ENCODE data around the gene HNRNPA1.
"Not testable (repeated sequence)": the region's sequence is repeated elsewhere in the genome, so short reads cannot be mapped to it uniquely, and the experiment has no call there.

The HNRNPA1 gene

DNA sequence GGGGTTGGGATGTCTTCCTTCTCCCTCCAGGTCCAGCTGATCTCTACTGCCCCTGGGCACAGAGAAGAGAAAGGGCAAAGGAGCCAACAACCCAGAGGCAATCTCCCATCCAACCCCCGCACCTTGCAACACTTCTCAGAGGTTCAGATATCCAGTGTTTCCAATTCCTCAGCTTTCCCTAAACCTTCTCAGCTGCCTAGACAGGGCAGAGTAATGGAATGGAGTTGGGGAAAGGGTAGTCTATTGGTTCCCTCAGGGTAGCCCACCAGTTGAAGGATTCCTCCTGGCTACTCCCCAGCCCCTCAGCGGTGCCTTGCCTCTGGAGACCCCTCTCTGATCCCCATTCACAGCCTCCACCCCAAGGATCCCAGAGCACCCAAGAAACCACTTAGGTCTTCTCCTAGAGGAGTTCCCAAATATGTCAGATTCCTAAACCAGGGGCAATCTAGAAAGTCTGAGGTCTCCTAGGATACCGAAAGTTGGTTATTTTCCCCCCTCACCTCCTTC lies 19.8 kb downstream of the HNRNPA1 start:
- DNase-seq, result no peak

DNA sequence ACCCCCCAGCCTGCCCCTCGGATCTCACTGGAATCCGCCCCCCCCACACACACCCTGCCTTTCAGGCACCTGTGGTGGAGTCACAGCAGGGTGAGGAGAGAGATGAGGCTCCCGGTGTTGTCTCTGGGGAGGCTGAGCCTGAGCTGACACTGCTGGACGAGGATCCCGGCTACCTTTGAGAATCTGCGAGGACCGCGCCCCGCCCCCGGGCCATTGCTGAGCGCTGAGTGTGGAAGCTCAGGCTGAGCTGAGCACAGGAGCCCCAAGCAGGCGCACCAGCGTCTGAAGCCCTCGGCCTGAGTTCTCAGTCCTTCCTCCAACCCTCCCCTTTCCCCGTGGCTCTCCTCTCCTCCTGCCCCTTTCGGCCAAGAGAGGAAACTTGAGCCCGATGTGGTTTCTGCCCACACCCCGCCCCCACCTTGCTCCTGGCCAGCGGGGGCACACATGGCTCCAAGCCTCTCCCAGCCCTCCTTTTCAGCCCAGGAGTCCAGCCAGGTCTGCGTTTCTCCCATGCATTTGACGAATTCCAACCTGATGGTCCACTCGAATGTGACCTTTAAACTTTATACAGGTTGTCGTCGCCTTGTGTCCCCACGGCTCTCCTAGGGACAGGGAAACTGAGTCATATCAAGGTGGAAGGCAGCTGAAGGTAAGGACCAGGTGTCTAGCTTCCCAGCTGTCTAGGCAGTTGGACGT lies 20.4 kb downstream of the HNRNPA1 start, which contains the start of gene NFE2:
Gene NFE2, minus strand, starts transcription at position 284 of the 696 bp plus-strand sequence. CDS start 5,767 bp downstream, outside the sequence.
- DNase-seq, result peak in 1 of 4 experiments; percentile 17

DNA sequence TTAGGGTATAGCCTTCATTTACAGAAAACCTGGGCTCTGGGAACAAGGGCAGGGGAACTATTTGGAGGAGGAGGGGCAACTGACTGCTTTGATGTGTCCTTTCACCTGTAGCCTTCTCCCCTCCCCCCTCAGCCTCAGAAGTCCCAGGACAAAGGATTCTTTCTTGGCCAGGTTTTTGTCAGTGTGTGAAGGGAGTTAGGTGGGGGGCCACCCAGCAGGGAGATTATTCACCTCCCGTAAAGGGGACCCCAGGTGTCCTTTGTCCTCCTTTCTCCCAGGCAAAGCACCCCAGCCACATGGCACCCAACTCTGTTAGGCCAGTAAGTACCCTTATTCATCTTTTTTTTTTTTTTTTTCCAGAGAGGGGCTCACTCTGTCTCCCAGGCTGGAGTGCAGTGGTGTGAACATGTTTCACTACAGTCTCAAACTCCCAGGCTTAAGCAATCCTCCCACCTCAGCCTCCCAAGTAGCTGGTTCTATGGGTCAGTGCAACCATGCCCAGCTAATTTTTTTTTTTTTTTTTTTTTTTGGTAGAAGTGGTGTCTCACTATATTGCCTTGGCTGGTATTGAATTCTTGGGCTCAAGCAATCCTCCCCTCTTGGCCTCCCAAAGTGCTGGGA lies 21.0 kb downstream of the HNRNPA1 start:
- DNase-seq, result no peak

DNA sequence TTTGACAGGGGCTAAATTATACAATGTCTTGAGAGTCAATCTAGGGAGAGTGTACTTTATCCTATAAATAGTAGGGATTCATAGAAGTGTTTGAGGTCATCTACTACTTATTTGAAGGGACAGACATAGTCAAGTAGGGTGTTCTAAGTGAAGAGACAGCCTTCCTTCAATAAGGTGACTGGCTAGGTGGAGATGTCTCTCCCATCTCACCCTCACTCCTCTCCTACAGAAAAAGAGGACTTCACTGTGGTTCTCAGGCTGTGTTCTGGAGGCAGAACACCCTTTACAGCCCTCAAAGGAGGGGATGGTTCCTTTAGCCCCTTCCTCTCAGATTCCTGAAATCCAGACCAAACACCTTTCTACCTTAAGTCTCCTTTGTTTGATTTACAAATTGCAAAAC lies 23.1 kb downstream of the HNRNPA1 start:
- no peak for DNase-seq

DNA sequence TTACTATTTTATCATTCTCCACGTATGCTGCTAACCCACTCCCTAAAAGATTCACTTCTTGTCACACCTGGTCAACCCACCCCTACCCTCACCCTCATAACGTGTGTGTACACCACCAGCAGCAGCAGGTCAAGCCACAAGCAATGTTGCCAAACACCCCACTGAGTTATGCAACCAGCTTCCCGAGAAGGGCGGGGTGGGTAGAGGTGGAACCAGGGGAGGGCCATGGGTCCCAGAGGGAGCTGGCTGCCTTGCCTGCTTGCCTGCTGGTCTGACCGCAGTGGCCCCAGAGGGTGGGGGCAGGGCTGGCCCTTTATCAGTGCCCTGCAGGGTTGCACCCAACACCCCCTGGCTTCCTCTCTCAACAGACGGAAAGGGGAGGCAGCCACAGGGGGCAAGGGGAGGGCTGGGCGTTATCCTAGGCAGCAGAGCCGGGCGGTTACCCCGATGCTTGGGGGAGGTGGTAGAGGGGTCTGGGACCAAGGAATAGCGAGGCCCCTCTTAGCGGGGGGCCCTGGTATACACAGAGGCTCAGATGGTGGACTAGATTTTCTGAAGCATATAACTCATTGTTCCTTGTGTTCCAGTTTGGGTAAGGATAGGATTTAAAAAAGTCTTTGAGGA lies 23.8 kb downstream of the HNRNPA1 start:
- no peak for DNase-seq

DNA sequence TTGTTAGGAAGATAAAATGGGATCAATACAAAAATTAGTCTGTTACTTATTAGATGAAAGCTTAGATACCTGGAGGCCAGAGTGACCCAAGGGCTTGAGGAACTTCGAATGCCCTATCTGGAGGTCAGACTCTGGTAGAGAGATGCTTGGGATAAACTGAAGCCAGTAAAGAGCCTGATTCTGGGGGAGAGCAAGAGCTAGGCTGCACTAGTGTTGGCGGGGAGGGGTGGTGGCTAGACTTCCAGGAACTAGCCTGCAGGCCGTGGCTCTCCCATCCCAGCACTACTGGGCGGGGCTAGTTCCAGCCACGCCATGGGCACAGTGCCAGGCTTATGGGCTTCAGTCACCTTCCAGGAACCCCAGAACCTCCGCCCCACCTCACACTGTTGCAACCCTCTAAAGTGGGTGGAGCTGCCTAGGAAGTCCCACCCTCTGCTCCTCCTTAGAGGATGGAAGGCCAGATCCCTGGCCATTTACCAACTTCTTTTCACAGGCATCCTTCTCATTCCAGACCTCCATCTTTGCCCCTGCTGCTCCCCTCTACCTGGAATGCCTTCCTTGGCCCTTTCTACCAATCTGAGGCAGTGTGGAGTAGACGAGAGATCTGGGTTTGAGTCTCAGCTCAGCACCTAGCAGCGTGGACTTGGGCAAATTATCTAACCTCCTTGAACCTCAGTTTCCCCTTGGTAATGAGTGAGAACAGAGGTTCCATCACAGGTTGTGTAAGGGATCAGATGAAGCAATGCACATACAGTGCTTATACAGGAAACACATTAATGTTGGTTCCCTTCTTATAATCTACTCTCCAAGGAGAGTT lies 26.6 kb downstream of the HNRNPA1 start:
- DNase-seq, result no peak

DNA sequence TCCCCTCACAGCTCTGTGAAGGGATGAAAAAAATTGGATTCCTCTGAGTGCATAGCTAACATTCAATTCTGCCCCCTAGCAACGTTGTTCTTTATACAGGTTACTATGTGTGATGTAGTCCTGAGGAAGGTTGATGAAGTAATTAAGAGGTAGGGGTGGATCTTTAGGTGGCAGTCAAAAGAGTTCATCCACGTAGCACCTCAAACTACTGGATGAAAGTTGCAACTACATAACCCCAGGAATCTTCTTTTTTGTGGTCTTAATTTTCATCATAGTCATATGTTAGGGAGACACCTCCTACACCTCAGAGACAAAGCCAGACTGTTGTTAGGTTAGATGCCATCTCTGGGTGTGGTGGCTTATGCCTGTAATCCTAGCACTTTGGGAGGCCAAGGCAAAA lies 30.5 kb downstream of the HNRNPA1 start:
- DNase-seq, result no peak

DNA sequence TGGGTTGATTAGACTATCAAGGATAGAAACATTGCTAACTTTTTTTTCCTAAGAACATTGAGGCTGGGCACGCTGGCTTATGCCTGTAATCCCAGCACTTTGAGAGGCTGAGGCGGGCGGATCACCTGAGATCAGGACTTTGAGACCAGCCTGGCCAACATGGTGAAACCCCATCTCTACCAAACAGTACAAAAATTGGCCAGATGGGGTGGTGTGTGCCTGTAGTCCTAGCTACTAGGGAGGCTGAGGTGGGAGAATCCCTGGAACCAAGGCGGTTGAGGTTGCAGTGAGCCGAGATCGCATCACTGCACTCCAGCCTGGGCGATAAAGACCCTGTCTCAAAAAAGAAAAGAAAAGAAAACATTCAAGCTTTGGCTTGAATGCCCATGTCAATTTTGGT lies 31.8 kb downstream of the HNRNPA1 start:
- DNase-seq, result not testable (repeated sequence)

DNA sequence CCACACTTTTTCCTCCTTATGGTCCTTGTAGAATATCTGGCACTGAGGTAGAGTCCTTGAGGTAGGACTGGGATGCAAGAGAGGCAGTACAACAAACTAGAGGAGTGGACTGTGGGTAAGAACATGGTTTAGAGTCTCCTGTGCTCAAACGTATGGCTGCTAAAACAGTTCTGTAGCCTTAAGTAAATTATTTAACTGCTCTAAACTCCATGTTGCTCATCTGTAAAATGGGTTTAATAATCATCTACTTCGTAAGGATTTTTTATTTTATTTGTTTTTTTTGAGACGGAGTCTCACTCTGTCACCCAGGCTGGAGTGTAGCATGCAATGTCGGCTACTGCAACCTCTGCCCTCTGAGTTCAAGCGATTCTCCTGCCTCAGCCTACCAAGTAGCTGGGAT lies 40.8 kb downstream of the HNRNPA1 start:
- DNase-seq, result no peak

DNA sequence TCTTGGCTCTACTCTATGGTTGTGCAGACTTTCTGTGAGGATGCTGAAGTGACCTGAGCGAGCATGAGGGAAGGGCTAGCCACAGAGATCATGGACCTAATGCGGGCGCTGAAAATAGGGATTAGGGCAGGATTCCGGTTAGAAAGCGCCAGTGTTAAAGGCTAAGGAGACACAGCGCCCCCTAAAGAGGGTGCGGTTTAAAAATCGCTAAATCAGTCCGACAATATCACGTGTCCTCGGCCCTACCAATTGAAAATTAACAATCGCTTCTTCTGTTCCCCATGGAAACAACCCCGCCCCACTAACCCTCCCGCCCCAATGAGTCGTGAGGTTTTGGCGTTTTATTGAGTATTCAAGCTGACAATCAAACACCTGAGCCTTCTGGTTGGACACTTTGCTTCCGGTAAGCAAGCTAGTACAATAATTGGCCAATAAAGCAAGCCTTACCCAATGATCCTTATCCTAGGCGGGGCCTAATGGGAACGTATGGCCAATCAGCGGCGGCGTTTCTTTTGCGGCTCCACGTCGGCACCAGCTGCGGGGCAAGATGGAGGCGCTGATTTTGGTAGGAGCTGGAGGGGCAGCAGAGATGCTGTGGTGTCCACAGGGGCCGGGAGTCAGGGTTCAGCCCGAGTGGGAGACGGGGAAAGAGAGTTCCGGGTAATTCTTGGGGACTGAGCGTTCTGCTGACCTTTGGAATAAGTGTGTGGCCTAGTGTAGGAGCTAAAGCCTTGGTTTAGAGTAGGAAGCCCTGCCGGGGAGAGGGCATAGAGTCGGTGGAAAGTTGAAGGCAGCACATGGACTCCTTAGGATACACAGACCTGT lies 44.3 kb downstream of the HNRNPA1 start, which contains the start of gene COPZ1:
Gene COPZ1, plus strand, starts transcription at position 515 of the 825 bp plus-strand sequence. Its CDS starts 33 bp downstream, at position 548.
- peak; percentile 63 to 96 (median 94) for DNase-seq

DNA sequence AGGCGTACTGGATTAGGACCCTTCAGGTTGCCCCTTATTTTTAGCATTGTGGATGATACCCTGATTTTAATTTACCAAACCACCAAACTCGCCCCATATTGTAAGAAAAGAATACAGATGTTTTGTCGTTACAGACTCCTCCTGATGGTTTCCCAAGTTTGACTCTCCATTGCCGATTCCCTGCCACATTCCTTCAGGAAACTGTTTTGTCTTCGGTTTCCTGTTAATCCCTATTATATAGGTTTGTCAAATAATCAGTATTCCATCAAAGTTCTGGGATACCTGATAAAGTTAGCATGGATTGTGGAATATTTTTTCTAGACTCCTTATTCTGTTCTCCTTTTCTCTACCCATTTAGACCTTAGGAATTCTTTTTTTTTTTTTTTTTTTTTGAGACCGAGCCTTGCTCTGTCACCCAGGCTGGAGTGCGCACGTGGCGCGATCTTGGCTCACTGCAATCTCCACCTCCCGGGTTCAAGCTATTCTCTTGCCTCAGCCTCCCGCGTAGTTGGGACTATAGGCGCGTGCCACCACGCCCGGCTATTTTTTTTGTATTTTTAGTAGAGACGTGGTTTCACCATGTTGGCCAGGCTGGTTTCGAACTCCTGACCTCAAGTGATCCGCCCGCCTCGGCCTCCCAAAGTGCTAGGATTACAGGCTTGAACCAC lies 45.0 kb downstream of the HNRNPA1 start:
- not testable (repeated sequence) for DNase-seq

DNA sequence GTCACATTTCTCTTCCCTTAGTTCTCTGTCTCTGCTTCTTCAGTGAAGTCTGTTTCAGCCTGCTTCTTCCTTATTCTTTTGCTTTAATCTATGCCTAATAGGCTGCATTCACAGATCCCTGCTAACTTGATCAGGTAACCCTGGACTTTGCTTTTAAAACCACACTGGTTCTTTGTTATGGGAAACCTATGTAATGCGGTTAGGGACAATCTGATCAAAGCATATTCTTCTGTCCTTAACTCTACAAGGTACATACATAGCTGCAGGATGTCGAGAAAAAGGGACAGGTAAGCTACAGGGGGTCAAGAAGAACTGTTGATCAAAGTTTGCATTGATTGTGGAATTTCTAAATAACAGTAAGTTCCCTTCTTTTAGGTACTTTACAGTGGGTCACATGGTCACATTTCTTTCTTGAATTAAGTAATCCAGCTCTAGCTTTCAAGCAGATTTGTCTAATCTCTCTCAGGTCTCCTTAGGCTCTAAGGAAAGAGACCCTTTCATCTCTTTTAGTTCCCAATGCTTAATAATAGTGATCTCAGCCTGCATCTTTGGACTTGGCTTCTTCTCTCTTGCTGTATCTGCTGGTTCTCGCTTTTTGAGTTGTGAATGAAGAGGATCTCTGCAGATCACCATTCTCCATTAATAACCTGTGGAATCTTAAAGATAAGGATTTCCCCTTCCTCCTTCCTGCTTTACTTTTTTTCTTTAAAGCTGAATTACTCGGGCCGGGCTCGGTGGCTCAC lies 48.2 kb downstream of the HNRNPA1 start:
- no peak for DNase-seq

DNA sequence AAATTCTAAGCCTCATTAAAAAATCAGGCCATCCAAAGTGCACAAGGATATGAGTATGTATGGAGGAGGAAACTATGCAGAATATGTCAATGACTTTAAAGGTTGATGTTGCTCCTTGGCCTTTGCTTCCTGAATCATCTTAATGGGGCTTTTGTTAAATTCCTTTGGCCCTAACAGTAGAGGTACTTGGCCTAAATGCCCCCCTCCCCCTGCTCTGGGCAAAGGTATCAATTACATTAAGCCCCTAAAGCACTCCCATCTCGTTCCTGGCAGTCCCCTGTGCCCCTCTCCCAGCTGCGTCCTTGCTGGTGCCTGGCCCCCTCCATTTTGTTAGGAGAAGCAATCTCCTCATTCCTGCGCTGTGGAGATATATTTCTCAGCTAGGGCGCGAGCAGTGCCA lies 49.2 kb downstream of the HNRNPA1 start:
- DNase-seq, result no peak

DNA sequence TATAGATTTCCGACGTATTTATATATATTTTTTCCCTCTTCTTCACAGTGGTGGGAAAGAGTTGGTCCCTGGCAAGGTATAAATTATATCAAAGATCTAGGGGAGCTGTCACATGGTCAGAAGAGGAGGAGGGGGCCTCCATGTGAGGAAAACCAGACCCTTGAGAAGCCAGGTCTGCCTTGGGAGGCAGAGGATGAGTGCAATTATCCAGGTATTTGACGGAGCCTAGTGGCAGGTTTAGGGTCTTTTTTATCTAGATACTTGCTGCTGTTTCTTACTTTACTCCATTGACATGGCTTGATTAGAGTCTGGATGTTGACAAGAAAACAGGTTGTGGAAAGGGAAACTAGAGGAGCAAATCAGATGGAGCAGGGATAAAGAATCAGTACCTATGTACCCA lies 49.9 kb downstream of the HNRNPA1 start:
- DNase-seq, result no peak

DNA sequence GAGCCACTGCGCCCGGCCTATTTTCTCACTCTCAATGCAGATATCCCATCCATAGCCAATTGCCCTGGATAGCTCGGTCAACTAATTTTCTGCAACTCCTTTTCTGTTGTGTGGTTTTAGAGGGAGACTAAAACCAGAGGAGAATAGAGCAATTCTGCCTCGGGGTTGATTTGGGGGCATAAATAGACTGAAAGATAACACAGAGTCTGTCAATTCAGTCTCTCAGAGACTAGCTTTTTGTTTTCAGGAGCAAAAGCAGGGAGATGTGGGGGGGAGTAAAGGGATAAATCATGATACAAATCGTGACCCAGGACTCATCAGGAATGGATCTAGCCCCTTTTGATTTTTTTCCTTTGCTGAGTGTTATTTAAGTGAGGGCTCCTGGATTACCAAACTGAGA lies 50.9 kb downstream of the HNRNPA1 start:
- DNase-seq, result no peak

DNA sequence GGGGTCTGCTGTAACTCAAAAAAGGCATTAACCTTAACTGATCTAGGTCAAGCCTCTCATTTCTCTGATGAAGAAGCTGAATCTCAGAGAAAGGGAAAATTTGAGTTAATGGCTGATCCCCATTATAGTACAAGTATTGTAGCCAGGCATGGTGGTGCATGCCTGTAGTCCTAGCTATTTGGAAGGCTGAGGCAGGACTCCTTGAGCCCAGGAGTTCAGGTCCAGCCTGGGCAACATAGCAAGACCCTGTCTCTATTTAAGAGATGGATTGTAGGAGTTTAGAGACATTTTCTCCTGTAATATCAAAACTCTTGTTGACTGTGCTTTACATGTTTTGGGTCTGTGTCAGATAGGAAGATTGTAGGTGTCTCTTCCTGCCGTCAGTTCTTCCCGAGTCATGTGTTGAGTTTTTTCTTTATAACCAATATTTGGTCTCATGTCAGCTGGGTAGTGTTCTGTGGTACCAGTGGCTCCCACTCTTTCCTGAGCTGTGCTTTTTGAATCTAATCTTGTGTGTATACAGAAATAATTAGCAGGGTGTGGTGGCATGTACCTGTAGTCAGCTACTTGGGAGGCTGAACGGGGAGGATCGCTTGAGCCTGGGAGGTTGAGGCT lies 53.0 kb downstream of the HNRNPA1 start:
- DNase-seq, result no peak
